Retina (tissue), 1 donor: ENCODE measurements around the gene RBP4.
"Not testable (repeated sequence)": the region's sequence is repeated elsewhere in the genome, so short reads cannot be mapped to it uniquely, and the experiment has no call there.

Experiments
- DNase-seq: peaks from one replicate; pipeline ENCODE4 v3.0.0-alpha.2; 2016

RBP4 gene

GRCh38 chr10:93565446-93565845, 35.6 kb downstream of the RBP4 start:
- DNase-seq = no peak

- DNase-seq = no peak
These were observed 40.5 kb downstream of the RBP4 start for GRCh38 chr10:93560541-93560940.

GRCh38 chr10:93559490-93559889, 41.5 kb downstream of the RBP4 start:
- no peak for DNase-seq

- peak; percentile 71 for DNase-seq
These were observed 46.1 kb downstream of the RBP4 start for GRCh38 chr10:93554760-93555432.

GRCh38 chr10:93554316-93554663, 46.7 kb downstream of the RBP4 start:
- no peak for DNase-seq

GRCh38 chr10:93553482-93554315, 47.3 kb downstream of the RBP4 start:
- DNase-seq = no peak

- DNase-seq = no peak
These were observed 48.3 kb downstream of the RBP4 start for GRCh38 chr10:93552780-93553179.

- DNase-seq = no peak
These were observed 50.4 kb downstream of the RBP4 start for GRCh38 chr10:93550606-93551005.

GRCh38 chr10:93548376-93549071, 52.5 kb downstream of the RBP4 start:
- no peak for DNase-seq

GRCh38 chr10:93547522-93547921, 53.5 kb downstream of the RBP4 start:
- no peak for DNase-seq

GRCh38 chr10:93546995-93547394, 54.0 kb downstream of the RBP4 start:
- not testable (repeated sequence) for DNase-seq

- peak; percentile 58 for DNase-seq
These were observed 58.7 kb downstream of the RBP4 start for GRCh38 chr10:93542358-93542791.
